Activated CD4-positive, alpha-beta T cell treated with anti-CD3 and anti-CD28 coated beads, Interleukin-2, amount 50 U/mL, for 16 hours (primary cell): ENCODE data around the gene PTPN9.
"Not testable (repeated sequence)": the region's sequence is repeated elsewhere in the genome, so short reads cannot be mapped to it uniquely, and the experiment has no call there.

Source experiments
- DNase-seq: peaks from one replicate; pipeline ENCODE4 v3.0.0-alpha.2; 2020

Gene PTPN9

GRCh38 chr15:75530169-75530568, 48.9 kb downstream of the PTPN9 start:
- DNase-seq = no peak

- DNase-seq = not testable (repeated sequence)
Measured at GRCh38 chr15:75525756-75526155, 53.4 kb downstream of the PTPN9 start.

GRCh38 chr15:75523011-75523410, 56.1 kb downstream of the PTPN9 start:
- no peak for DNase-seq

GRCh38 chr15:75517233-75517632, 61.9 kb downstream of the PTPN9 start:
- no peak for DNase-seq

GRCh38 chr15:75508840-75509532, 70.1 kb downstream of the PTPN9 start:
- DNase-seq = peak; percentile 25

GRCh38 chr15:75502360-75502759, 76.8 kb downstream of the PTPN9 start:
- no peak for DNase-seq

GRCh38 chr15:75493732-75494131, 85.4 kb downstream of the PTPN9 start:
- DNase-seq = no peak

GRCh38 chr15:75483961-75484360, 95.2 kb downstream of the PTPN9 start:
- DNase-seq = no peak

GRCh38 chr15:75483556-75483955, 95.6 kb downstream of the PTPN9 start:
- not testable (repeated sequence) for DNase-seq

- no peak for DNase-seq
Measured at GRCh38 chr15:75483106-75483505, 96.0 kb downstream of the PTPN9 start.

GRCh38 chr15:75480463-75480862, 98.7 kb downstream of the PTPN9 start:
- not testable (repeated sequence) for DNase-seq

- DNase-seq = no peak
Measured at GRCh38 chr15:75479670-75480069, 99.4 kb downstream of the PTPN9 start.

GRCh38 chr15:75477094-75477493, 102.0 kb downstream of the PTPN9 start:
- DNase-seq = not testable (repeated sequence)

GRCh38 chr15:75468913-75469598, 110.1 kb downstream of the PTPN9 start:
- DNase-seq = no peak

- no peak for DNase-seq
Measured at GRCh38 chr15:75460646-75461045, 118.5 kb downstream of the PTPN9 start.

- no peak for DNase-seq
Measured at GRCh38 chr15:75459581-75459980, 119.5 kb downstream of the PTPN9 start.

GRCh38 chr15:75456710-75457109, 122.4 kb downstream of the PTPN9 start:
- no peak for DNase-seq

GRCh38 chr15:75455982-75456531, 123.1 kb downstream of the PTPN9 start:
- peak; percentile 69 for DNase-seq

GRCh38 chr15:75455424-75455981, 123.6 kb downstream of the PTPN9 start:
- peak; percentile 86 for DNase-seq

- DNase-seq = peak; percentile 76
Measured at GRCh38 chr15:75454471-75455378, 124.4 kb downstream of the PTPN9 start.

- peak; percentile 99 for DNase-seq
Measured at GRCh38 chr15:75453703-75454470, 125.2 kb downstream of the PTPN9 start.
